Uterus (tissue), 4 donors: ENCODE measurements around the gene C11orf21. TPM values are rescaled to one million over a fixed set of nuclear protein-coding genes. Genes with fewer than 3 reads are reported as not detected.

Experiments used
- DNase-seq, 2 donors: peaks; one replicate each; pipeline ENCODE4 v3.0.0-alpha.2; 2019 to 2020
- H3K27ac ChIP-seq, 2 donors: fragments of 200-600 bp; sonication (generic); 1 replicate in 1 of 2; 2 replicates in 1 of 2; pipeline ENCODE4 v1.5.1; 2016 to 2018
- H3K27me3 ChIP-seq, 2 donors: fragments of 200-600 bp; sonication (generic); one replicate each; pipeline ENCODE4 v1.5.1; 2018 to 2019; ENCODE audit warnings: control low read depth in 1 of 2
- H3K36me3 ChIP-seq, 2 donors: fragments of 200-600 bp; sonication (generic); one replicate each; pipeline ENCODE4 v1.5.1; 2019; ENCODE audit warnings: control low read depth in 1 of 2
- H3K4me1 ChIP-seq, 2 donors: fragments of 200-600 bp; sonication (generic); one replicate each; pipeline ENCODE4 v1.5.1; 2018 to 2019; ENCODE audit warnings: control low read depth in 1 of 2
- H3K4me3 ChIP-seq, 2 donors: fragments of 200-600 bp; sonication (generic); 1 replicate in 1 of 2; 2 replicates in 1 of 2; pipeline ENCODE4 v1.5.1; 2018 to 2019; ENCODE audit warnings: mild to moderate bottlenecking in 1 of 2
- H3K9me3 ChIP-seq, 2 donors: fragments of 200-600 bp; sonication (generic); one replicate each; pipeline ENCODE4 v1.5.1; 2019; ENCODE audit warnings: control low read depth in 1 of 2
- POLR2A ChIP-seq, 2 donors: fragments of 450-650 bp; IDR thresholded peaks; one replicate each; pipeline ENCODE4 v1.6.1; 2016; ENCODE audit warnings: antibody characterized with exemption in 2 of 2, mild to moderate bottlenecking in 1 of 2, moderate library complexity in 1 of 2
- intact Hi-C: fragments of 100-400 bp; cut with DNase I; formaldehyde crosslinking; loops from one replicate; pipeline ENCODE4 v1.15.1; 2023; ENCODE audit warnings: low total_unique reads
- total RNA-seq, 4 donors: library from RNA; depleted of rRNA in 3 of 4; stranded (reverse); fragments of >200 nt in 3 of 4; gene quantifications; one replicate each; pipeline versions ENCODE4 v1.1.0 to v1.2.4, GENCODE V29; 2014 to 2023
- TF ChIP-seq, protein P1 (sequence below), 4 experiments: fragments of 200-600 bp in 2 of 4; fragments of 450-650 bp in 2 of 4; sonication (generic) in 2 of 4; IDR thresholded peaks; one replicate each; pipeline ENCODE4 v1.5.1; 2016 to 2019; ENCODE audit warnings: antibody characterized with exemption in 4 of 4, mild to moderate bottlenecking in 2 of 4, moderate library complexity in 1 of 4
- donor health status: DM: yes; HTN: yes; CAD: no.

C11orf21 gene
- total RNA-seq, 4 donors from 2014 or later, result 1.7 to 1.8 TPM; not detected in 2

- no peak for DNase-seq
- TF ChIP-seq POLR2A (IDR thresholded peaks at IDR 0.05), result no peak
- TF ChIP-seq, protein P1, sequence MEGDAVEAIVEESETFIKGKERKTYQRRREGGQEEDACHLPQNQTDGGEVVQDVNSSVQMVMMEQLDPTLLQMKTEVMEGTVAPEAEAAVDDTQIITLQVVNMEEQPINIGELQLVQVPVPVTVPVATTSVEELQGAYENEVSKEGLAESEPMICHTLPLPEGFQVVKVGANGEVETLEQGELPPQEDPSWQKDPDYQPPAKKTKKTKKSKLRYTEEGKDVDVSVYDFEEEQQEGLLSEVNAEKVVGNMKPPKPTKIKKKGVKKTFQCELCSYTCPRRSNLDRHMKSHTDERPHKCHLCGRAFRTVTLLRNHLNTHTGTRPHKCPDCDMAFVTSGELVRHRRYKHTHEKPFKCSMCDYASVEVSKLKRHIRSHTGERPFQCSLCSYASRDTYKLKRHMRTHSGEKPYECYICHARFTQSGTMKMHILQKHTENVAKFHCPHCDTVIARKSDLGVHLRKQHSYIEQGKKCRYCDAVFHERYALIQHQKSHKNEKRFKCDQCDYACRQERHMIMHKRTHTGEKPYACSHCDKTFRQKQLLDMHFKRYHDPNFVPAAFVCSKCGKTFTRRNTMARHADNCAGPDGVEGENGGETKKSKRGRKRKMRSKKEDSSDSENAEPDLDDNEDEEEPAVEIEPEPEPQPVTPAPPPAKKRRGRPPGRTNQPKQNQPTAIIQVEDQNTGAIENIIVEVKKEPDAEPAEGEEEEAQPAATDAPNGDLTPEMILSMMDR (IDR thresholded peaks at IDR 0.05), result no peak
- no peaks in the 10 kb centered on the region for H3K9me3 ChIP-seq
- no peaks in the 10 kb centered on the region for H3K36me3 ChIP-seq
- no peak overlapping the region for H3K4me3 ChIP-seq
- no peak overlapping the region for H3K27ac ChIP-seq
- H3K4me1 ChIP-seq, result peaks cover 13 to 17% of the 10 kb centered on the region in 2 donors
- no peaks in the 10 kb centered on the region for H3K27me3 ChIP-seq
- intact Hi-C loops, result loop anchor here (5.0 to 10.0 kb wide), 2 partner anchors 106 to 121 kb away; no protein-coding TSS in a partner anchor
Measured at GRCh38 chr11:2300936-2301630, 635 bp downstream of the C11orf21 start.

DNA sequence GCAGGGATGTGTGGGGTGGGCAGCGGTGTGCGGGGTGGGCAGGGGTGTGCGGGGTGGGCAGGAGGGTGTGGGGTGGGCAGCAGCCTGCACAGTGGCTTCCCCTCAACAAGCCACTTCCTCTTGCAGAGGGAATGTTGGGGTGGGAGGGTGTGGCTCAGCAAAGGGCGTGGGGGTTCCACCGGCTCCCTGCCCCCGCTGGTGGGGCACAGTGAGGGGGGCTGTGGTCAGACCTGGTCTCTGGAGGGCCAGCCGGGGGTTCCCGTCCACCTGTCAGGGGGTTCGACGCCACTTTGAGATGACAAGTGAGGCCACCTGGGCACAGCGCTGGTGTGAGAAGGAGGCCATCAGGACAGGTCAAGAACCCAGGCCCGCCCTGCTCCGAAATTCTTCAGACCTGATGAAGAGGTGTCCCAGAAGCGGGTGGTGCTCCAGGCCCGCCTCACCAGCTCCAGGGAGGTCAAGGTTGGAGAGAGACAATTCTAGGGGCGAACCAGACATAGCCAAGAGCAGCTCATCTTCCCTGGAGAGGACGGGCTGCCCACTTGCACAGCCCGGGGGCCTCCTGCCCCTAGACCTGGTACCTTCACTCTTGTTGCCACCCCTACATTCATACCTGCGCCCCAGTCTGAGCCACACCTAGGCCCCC lies 1.3 kb downstream of the C11orf21 start:
- Histone ChIP-seq H3K9me3 (no peaks in the 10 kb centered on the region), H3K4me1 (peaks cover 7 to 10% of the 10 kb centered on the region in 2 donors), H3K4me3 (no peak overlapping the region), H3K36me3 (no peaks in the 10 kb centered on the region), H3K27ac (no peak overlapping the region), H3K27me3 (no peaks in the 10 kb centered on the region)
- intact Hi-C loops, result loop anchor here (5.0 to 10.0 kb wide), 2 partner anchors 106 to 122 kb away; no protein-coding TSS in a partner anchor
- DNase-seq, result no peak
- no peak for TF ChIP-seq POLR2A (IDR thresholded peaks at IDR 0.05)
- TF ChIP-seq, protein P1 (IDR thresholded peaks at IDR 0.05), result no peak

- H3K27ac ChIP-seq, result no peak overlapping the region
- TF ChIP-seq, protein P1 (IDR thresholded peaks at IDR 0.05), result no peak
- intact Hi-C loops, result loop anchor here (5.0 to 10.0 kb wide), 2 partner anchors 105 to 123 kb away; no protein-coding TSS in a partner anchor
- peaks cover 3 to 7% of the 10 kb centered on the region in 2 donors for H3K4me1 ChIP-seq
- no peaks in the 10 kb centered on the region for H3K36me3 ChIP-seq
- no peaks in the 10 kb centered on the region for H3K9me3 ChIP-seq
- no peaks in the 10 kb centered on the region for H3K27me3 ChIP-seq
- DNase-seq, result no peak
- H3K4me3 ChIP-seq, result no peak overlapping the region
Measured at GRCh38 chr11:2299773-2300172, 1.9 kb downstream of the C11orf21 start.

DNA sequence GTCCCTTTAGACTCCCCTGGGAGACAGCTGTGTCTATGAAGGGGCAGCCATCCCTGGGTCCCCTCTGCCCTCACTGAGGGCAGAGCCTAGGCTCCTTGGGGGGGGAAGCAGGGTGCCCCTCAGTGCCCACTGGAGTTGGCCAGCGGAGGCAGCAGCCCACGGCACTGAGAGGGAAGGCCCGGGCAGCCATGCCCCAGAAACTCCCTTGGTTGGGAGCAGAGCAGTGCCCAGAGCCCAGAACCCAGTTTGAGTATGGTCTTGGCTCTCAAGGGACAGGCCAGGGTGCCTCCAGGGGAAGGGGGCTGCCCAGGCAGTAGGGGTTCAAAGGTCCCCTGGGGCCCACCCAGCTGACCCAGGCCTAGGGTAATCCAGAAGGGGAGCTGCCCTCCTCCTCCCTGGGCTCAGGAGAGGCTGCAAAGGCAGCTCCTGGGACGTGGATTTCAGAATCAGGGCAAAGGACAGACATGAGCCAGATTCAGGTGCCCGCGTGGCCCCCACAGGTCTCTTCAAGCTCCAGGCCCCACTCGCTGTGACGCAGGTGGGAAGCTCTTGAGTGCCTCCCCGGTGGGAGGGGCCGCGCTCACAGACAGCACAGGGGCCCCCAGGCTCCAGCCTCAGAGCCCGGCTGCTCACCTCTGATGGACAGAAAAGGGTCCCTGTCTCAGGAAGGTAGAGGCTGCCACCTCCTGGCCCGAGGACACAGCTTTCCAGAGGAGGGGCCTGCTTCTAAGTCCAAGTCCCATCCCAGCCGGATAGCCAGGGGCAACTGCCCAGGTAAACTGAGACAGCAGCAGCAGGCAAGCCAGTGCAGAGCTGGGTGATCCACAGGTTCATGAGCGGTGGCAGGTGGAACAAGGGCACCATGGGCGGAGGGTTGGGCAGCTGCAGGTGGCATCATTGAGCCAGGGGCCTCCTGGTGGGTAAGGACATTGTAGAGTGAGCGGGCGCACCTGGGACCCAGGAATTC lies 2.6 kb downstream of the C11orf21 start:
- Histone ChIP-seq H3K36me3 (no peaks in the 10 kb centered on the region), H3K4me3 (no peak overlapping the region), H3K27ac (no peak overlapping the region), H3K4me1 (peaks cover 0 to 5% of the 10 kb centered on the region in 2 donors), H3K27me3 (no peaks in the 10 kb centered on the region), H3K9me3 (no peaks in the 10 kb centered on the region)
- intact Hi-C loops, result no loop called here
- no peak for DNase-seq
- TF ChIP-seq POLR2A (IDR thresholded peaks at IDR 0.05), result no peak
- TF ChIP-seq, protein P1 (IDR thresholded peaks at IDR 0.05), result peak in 2 of 4 experiments; percentile 9 to 40
